ENCODE results near the gene SSR1. TPM values are rescaled to one million over a fixed set of nuclear protein-coding genes. Genes with fewer than 3 reads are reported as not detected.
A peak's percentile ranks its signal among the peaks of the same experiment; 100 is the strongest.

The SSR1 gene
- total RNA-seq, 1 donor from 2014 or later: 183 TPM

DNA sequence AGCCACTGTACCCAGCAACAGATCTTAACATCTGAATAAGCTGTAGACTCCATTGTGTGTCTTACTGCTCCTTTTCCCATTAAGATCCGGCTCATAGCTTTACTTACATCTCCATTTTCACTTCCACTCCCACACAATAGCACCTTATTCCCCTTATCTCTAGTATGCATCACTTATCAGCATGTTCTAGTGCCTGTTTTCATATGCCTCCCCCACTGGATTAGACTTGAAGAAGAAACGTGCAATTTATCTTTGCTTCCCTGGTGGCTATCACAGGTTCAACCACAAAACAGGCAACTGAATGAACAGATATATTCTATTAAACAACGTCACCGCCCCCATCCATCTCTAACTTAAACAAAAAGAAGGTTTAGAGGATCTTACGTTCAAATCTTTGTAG, 12.1 kb downstream of the SSR1 start:
- no peak overlapping the region for H3K4me3 Mint-ChIP-seq (ENCODE audit: unreplicated experiment)
- no peaks in the 10 kb centered on the region for H3K4me1 Mint-ChIP-seq (ENCODE audit: unreplicated experiment)
- DNase-seq (ENCODE audit: extremely low spot score, unreplicated experiment): no peak
- H3K27me3 Mint-ChIP-seq (ENCODE audit: unreplicated experiment): no peaks in the 10 kb centered on the region
- H3K36me3 Mint-ChIP-seq (ENCODE audit: unreplicated experiment): peaks cover 55% of the 10 kb centered on the region
- H3K9me3 Mint-ChIP-seq (ENCODE audit: unreplicated experiment): no peaks in the 10 kb centered on the region
- TF ChIP-seq, protein P1, sequence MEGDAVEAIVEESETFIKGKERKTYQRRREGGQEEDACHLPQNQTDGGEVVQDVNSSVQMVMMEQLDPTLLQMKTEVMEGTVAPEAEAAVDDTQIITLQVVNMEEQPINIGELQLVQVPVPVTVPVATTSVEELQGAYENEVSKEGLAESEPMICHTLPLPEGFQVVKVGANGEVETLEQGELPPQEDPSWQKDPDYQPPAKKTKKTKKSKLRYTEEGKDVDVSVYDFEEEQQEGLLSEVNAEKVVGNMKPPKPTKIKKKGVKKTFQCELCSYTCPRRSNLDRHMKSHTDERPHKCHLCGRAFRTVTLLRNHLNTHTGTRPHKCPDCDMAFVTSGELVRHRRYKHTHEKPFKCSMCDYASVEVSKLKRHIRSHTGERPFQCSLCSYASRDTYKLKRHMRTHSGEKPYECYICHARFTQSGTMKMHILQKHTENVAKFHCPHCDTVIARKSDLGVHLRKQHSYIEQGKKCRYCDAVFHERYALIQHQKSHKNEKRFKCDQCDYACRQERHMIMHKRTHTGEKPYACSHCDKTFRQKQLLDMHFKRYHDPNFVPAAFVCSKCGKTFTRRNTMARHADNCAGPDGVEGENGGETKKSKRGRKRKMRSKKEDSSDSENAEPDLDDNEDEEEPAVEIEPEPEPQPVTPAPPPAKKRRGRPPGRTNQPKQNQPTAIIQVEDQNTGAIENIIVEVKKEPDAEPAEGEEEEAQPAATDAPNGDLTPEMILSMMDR (IDR thresholded peaks at IDR 0.05): no peak
- no peak overlapping the region for H3K27ac Mint-ChIP-seq (ENCODE audit: unreplicated experiment)

DNA sequence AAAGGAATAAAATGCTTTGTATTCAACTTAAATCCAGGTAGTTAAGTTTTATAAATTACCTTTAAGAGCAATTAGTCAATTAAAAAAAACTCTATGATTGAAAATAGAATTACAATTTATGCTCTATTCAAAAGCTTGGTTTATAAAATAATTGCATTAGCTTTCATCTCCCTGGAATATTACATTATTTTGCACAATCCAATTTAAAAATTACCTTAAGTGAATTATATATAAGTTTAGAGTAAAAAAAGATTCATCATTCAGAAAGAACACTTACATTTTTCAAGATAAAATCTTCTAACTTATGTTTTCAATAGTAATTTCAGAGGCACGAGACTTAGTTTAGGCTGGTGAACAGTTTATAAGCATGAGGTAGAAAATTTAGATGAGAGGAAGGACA, 14.9 kb downstream of the SSR1 start:
- H3K4me3 Mint-ChIP-seq (ENCODE audit: unreplicated experiment): no peak overlapping the region
- no peak overlapping the region for H3K27ac Mint-ChIP-seq (ENCODE audit: unreplicated experiment)
- no peaks in the 10 kb centered on the region for H3K9me3 Mint-ChIP-seq (ENCODE audit: unreplicated experiment)
- no peaks in the 10 kb centered on the region for H3K27me3 Mint-ChIP-seq (ENCODE audit: unreplicated experiment)
- TF ChIP-seq, protein P1 (IDR thresholded peaks at IDR 0.05): no peak
- DNase-seq (ENCODE audit: extremely low spot score, unreplicated experiment): no peak
- H3K36me3 Mint-ChIP-seq (ENCODE audit: unreplicated experiment): peaks cover 50% of the 10 kb centered on the region
- no peaks in the 10 kb centered on the region for H3K4me1 Mint-ChIP-seq (ENCODE audit: unreplicated experiment)

DNA sequence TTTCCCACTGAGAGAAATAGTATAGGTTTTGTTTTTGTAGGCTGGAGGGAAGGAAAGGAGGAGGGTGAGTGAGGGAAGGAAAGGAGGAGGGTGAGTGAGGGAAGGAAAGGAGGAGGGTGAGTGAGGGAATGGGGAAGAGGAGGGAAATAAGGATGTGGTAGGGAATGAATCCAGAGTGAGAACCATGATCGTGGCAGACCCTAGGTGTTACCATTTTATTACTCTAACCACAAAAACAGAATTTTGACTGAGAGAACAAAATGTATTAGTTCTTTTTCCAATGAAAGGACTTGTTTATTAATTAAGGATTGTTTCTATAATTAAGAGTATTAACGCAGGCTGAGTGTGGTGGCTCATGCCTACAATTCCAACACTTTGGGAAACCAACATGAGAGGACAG, 16.4 kb downstream of the SSR1 start:
- peaks cover 54% of the 10 kb centered on the region for H3K36me3 Mint-ChIP-seq (ENCODE audit: unreplicated experiment)
- no peak for DNase-seq (ENCODE audit: extremely low spot score, unreplicated experiment)
- peak overlapping the region; percentile 38 for H3K27ac Mint-ChIP-seq (ENCODE audit: unreplicated experiment)
- no peaks in the 10 kb centered on the region for H3K4me1 Mint-ChIP-seq (ENCODE audit: unreplicated experiment)
- H3K9me3 Mint-ChIP-seq (ENCODE audit: unreplicated experiment): no peaks in the 10 kb centered on the region
- TF ChIP-seq, protein P1 (IDR thresholded peaks at IDR 0.05): no peak
- no peaks in the 10 kb centered on the region for H3K27me3 Mint-ChIP-seq (ENCODE audit: unreplicated experiment)
- H3K4me3 Mint-ChIP-seq (ENCODE audit: unreplicated experiment): no peak overlapping the region

DNA sequence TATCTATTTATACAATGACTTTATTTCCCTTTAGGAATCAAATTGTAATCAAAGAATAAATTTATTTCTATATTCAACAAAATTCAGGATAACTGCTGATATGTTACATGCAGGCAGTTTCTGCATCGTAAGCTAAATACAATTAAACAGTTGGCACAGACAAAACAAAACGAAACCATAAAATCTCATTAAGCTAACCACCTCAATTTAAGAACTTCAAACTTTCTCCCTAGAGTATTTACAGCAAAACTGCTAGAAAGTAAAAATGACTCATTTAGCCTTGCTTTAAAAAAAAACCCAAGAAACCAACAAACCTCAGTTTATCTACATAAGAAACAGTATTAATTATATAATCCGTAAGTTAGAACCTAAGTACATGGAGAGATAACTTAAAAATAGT, 17.1 kb downstream of the SSR1 start:
- TF ChIP-seq, protein P1 (IDR thresholded peaks at IDR 0.05): no peak
- peak overlapping the region; percentile 10 for H3K27ac Mint-ChIP-seq (ENCODE audit: unreplicated experiment)
- no peaks in the 10 kb centered on the region for H3K27me3 Mint-ChIP-seq (ENCODE audit: unreplicated experiment)
- no peaks in the 10 kb centered on the region for H3K9me3 Mint-ChIP-seq (ENCODE audit: unreplicated experiment)
- peaks cover 48% of the 10 kb centered on the region for H3K36me3 Mint-ChIP-seq (ENCODE audit: unreplicated experiment)
- H3K4me1 Mint-ChIP-seq (ENCODE audit: unreplicated experiment): no peaks in the 10 kb centered on the region
- H3K4me3 Mint-ChIP-seq (ENCODE audit: unreplicated experiment): no peak overlapping the region
- no peak for DNase-seq (ENCODE audit: extremely low spot score, unreplicated experiment)

DNA sequence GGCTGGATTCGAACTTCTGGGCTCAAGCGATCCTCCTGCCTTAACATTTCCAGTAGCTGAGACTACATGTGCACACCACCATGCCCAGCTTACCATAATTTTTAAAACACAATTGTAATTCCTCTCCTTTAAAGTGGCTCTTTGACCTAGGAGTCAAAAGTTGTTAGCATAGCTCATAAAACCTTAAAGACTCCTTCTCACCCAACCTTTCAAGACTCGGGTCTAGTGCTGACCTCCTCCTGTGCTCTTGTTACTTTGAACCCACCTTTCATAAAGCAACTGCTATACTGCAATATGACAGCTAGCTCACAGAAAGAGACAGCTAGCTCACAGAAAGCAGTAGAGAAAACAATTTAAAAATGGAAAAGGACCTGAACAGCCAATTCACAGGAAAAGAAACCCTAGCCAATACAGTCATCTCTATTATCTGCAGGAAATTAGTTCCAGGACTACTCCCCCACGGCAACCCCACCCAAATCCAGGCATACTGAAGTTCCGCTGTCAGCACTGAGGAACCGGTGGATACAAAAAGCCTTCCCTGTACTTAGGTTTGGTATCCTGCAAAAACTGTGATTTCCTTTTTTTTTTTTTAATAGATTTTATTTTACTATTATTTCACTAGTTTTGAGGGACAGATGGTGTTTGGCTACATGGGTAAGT, 20.3 kb downstream of the SSR1 start:
- H3K36me3 Mint-ChIP-seq (ENCODE audit: unreplicated experiment): peaks cover 45% of the 10 kb centered on the region
- no peaks in the 10 kb centered on the region for H3K27me3 Mint-ChIP-seq (ENCODE audit: unreplicated experiment)
- DNase-seq (ENCODE audit: extremely low spot score, unreplicated experiment): no peak
- H3K4me3 Mint-ChIP-seq (ENCODE audit: unreplicated experiment): no peak overlapping the region
- TF ChIP-seq, protein P1 (IDR thresholded peaks at IDR 0.05): no peak
- no peak overlapping the region for H3K27ac Mint-ChIP-seq (ENCODE audit: unreplicated experiment)
- no peaks in the 10 kb centered on the region for H3K9me3 Mint-ChIP-seq (ENCODE audit: unreplicated experiment)
- H3K4me1 Mint-ChIP-seq (ENCODE audit: unreplicated experiment): no peaks in the 10 kb centered on the region
